ENCODE data around the gene GPRC5C. TPM values are rescaled to one million over a fixed set of nuclear protein-coding genes. Genes with fewer than 3 reads are reported as not detected.

Gene GPRC5C
- total and polyA plus RNA-seq, 2 of the 8 experiments (the other 6 are each of a cell fraction or from before 2014, with no cell fraction given), result 18.3 to 55.8 TPM

GRCh38 chr17:74442670-74443515, 11.0 kb downstream of the GPRC5C start:
- POLR2A ChIA-PET (ENCODE audit: partially characterized antibody), result interaction anchor here (1.1 to 3.5 kb wide), 5 partner anchors 9 to 63 kb away, joined by 3 to 22 read pairs (median 6); no protein-coding TSS in a partner anchor
- Histone ChIP-seq H3K23ac (ENCODE audit: insufficient read length) (no peak overlapping the region), H2BK120ac (replicated peaks; ENCODE audit: low read depth, low read length) (no peak overlapping the region), H3K4me3 (ENCODE audit: extremely low read depth in 1 of 4, insufficient read depth in 2 of 4, low read depth in 3 of 4, low read length in 4 of 4) (no peak overlapping the region; a peak in 2 of 8 replicates), H4K5ac (ENCODE audit: insufficient read length, low read depth, low read length) (peak overlapping the region; percentile 27), H3K14ac (ENCODE audit: insufficient read length) (no peak overlapping the region), H3K4me1 (replicated peaks in 1 of 4; ENCODE audit: control insufficient read depth in 3 of 4, insufficient read depth in 4 of 4, low read length in 3 of 4) (peaks cover 0 to 25% (median 18%) of the 10 kb centered on the region in 4 experiments; a peak in 6 of 7 replicates), H3K36me3 (ENCODE audit: control insufficient read depth in 2 of 4, insufficient read depth in 4 of 4, low read length in 3 of 4) (peaks cover 2 to 10% (median 4%) of the 10 kb centered on the region in 4 experiments; a peak in 7 of 8 replicates), H2BK5ac (ENCODE audit: low read depth, low read length) (peak overlapping the region; percentile 49; the same call in 1 of the 2 replicates), H3K9me3 (ENCODE audit: insufficient read depth in 2 of 2, low read depth in 1 of 2, low read length in 1 of 2) (no peaks in the 10 kb centered on the region), H2BK12ac (ENCODE audit: low read depth, low read length) (peak overlapping the region; percentile 17; the same call in 1 of the 2 replicates), H4K8ac (ENCODE audit: extremely low read depth, insufficient read depth, low read length) (0 out of 2 replicates have a peak overlapping the region, but pooled peaks have one; percentile 1), H3K23me2 (ENCODE audit: low read depth, low read length) (no peaks in the 10 kb centered on the region), H3K4ac (replicated peaks; ENCODE audit: insufficient read length, low read depth, low read length) (no peak overlapping the region), H3K56ac (replicated peaks; ENCODE audit: insufficient read length, low read depth, low read length) (no peak overlapping the region), H2AFZ (ENCODE audit: low read length) (no peak overlapping the region), H4K20me1 (replicated peaks in 1 of 2; ENCODE audit: control insufficient read depth in 1 of 2, insufficient read depth in 2 of 2, low read length in 2 of 2) (peaks cover 0 to 2% of the 10 kb centered on the region in 2 experiments), H3K27me3 (replicated peaks in 1 of 4; ENCODE audit: control insufficient read depth in 3 of 4, extremely low read depth in 1 of 4, insufficient read depth in 3 of 4, low read length in 3 of 4) (no peaks in the 10 kb centered on the region), H3K18ac (ENCODE audit: extremely low read depth, low read length) (peak overlapping the region; percentile 60), H3K79me2 (ENCODE audit: control insufficient read depth in 1 of 2, insufficient read depth in 2 of 2, low read length in 2 of 2) (no peaks in the 10 kb centered on the region), H3K9ac (replicated peaks in 1 of 4; ENCODE audit: extremely low read depth in 1 of 4, low read depth in 3 of 4, low read length in 3 of 4) (no peak overlapping the region), H3K79me1 (ENCODE audit: low read depth, low read length) (no peaks in the 10 kb centered on the region), H3K4me2 (ENCODE audit: insufficient read depth in 1 of 2, low read depth in 2 of 2, low read length in 2 of 2) (peak overlapping the region; percentile 6 to 38; a peak in 3 of 4 replicates), H4K91ac (replicated peaks; ENCODE audit: insufficient read length, low read length) (no peak overlapping the region), H2AK5ac (ENCODE audit: low read depth, low read length) (no peak overlapping the region), H2BK15ac (ENCODE audit: low read length) (no peak overlapping the region; the same call in 1 of the 2 replicates), H3K27ac (ENCODE audit: low read depth, low read length) (no peak overlapping the region; the same call in 1 of the 2 replicates), H2BK20ac (ENCODE audit: low read length) (no peak overlapping the region)
- whole genome bisulfite sequencing, 2 experiments (ENCODE audit: extremely low coverage in 1 of 2, insufficient coverage in 1 of 2, insufficient read length in 1 of 2, insufficient replicate concordance in 2 of 2, low coverage in 1 of 2, low lambda C conversion rate in 2 of 2, missing lambda C conversion rate in 1 of 2), result 72% methylated on average over 26 of the region's 28 CpGs; no CpG with 5 or more reads in 1 of the 2 experiments
- CTCF ChIA-PET (ENCODE audit: partially characterized antibody), result interaction anchor here (0.6 to 8.4 kb wide), 7 partner anchors 8 to 90 kb away, joined by 3 to 93 read pairs (median 3); partner anchors contain the start of gene BTBD17
- DNase-seq (ENCODE audit: low read depth in 1 of 2, low spot score in 2 of 2) (peak in 1 of 2 experiments; percentile 69), FAIRE-seq (no peak)
- no peak for TF ChIP-seq SP4 (IDR thresholded peaks at IDR 0.05; ENCODE audit: low read length)
- no peak for TF ChIP-seq EZH2 (IDR thresholded peaks at IDR 0.05; ENCODE audit: low read depth, low read length, severe bottlenecking)
- TF ChIP-seq RBBP5 (IDR thresholded peaks at IDR 0.05; ENCODE audit: borderline replicate concordance, low read depth, low read length), result no peak
- no peak for TF ChIP-seq SIX5 (IDR thresholded peaks at IDR 0.05; ENCODE audit: low read depth, low read length)
- TF ChIP-seq RNF2 (IDR thresholded peaks at IDR 0.05; ENCODE audit: borderline replicate concordance, low read depth, low read length, missing control alignments, poor library complexity, severe bottlenecking), result no peak
- TF ChIP-seq CBX5 (IDR thresholded peaks at IDR 0.05; ENCODE audit: low read depth, low read length), result no peak
- no peak for TF ChIP-seq BCL11A (IDR thresholded peaks at IDR 0.05; ENCODE audit: low read depth in 2 of 2, low read length in 2 of 2)
- TF ChIP-seq GABPA (IDR thresholded peaks at IDR 0.05; ENCODE audit: borderline replicate concordance, insufficient read depth, low read length), result no peak
